H1 (cell line): ENCODE measurements around the gene TNFRSF1A. TPM values are rescaled to one million over a fixed set of nuclear protein-coding genes. Genes with fewer than 3 reads are reported as not detected.
A peak's percentile ranks its signal among the peaks of the same experiment; 100 is the strongest.

Source experiments
- BACH1 ChIP-seq: IDR thresholded peaks from 2 replicates; pipeline ENCODE4 v1.6.1; 2012; ENCODE audit warnings: low read length, improper control_type of control experiment
- CEBPB ChIP-seq: IDR thresholded peaks from 2 replicates; pipeline ENCODE4 v1.6.1; 2012; ENCODE audit warnings: low read depth, low read length
- CTBP2 ChIP-seq: IDR thresholded peaks from 2 replicates; pipeline ENCODE4 v1.7.0; 2011; ENCODE audit warnings: borderline replicate concordance, mild to moderate bottlenecking, moderate library complexity, mixed read lengths, low read length; ENCODE audit not compliant: insufficient read depth, insufficient read length
- GTF2F1 ChIP-seq: IDR thresholded peaks from 2 replicates; pipeline ENCODE4 v1.6.1; 2012; ENCODE audit warnings: low read depth, low read length, improper control_type of control experiment, borderline replicate concordance
- JUND ChIP-seq: IDR thresholded peaks from 2 replicates; pipeline ENCODE4 v1.6.1; 2011; ENCODE audit warnings: mild to moderate bottlenecking, improper control_type of control experiment, low read length
- KDM1A ChIP-seq: fragments of 200-600, 300-600 bp; sonication (generic); IDR thresholded peaks from 2 replicates; pipeline ENCODE4 v1.7.1; 2016; ENCODE audit warnings: mild to moderate bottlenecking, low read length, borderline replicate concordance
- KDM5A ChIP-seq: fragments of 200-600 bp; IDR thresholded peaks from 2 replicates; pipeline ENCODE4 v1.7.1; 2012; ENCODE audit warnings: mild to moderate bottlenecking, low read length, inconsistent platforms, mixed read lengths
- MAX ChIP-seq: IDR thresholded peaks from 2 replicates; pipeline ENCODE4 v1.6.1; 2012; ENCODE audit warnings: inconsistent platforms
- POLR2A ChIP-seq, 2 experiments: IDR thresholded peaks; 1 replicate in 1 of 2; 2 replicates in 1 of 2; pipeline ENCODE4 v1.6.1; 2011; ENCODE audit warnings: low read depth in 2 of 2, low read length in 2 of 2, mild to moderate bottlenecking in 2 of 2; ENCODE audit errors: control extremely low read depth in 1 of 2
- POU5F1 ChIP-seq: IDR thresholded peaks from 2 replicates; pipeline ENCODE4 v1.6.1; 2011; ENCODE audit warnings: low read depth, mild to moderate bottlenecking, low read length, moderate library complexity
- RNF2 ChIP-seq: fragments of 200-900, 300-1000 bp; sonication (generic); IDR thresholded peaks from 2 replicates; pipeline ENCODE4 v1.7.1; 2016; ENCODE audit warnings: borderline replicate concordance, low read depth, mild to moderate bottlenecking, antibody characterized with exemption, low read length; ENCODE audit not compliant: poor library complexity, severe bottlenecking; ENCODE audit errors: missing control alignments
- SAP30 ChIP-seq: fragments of 300-600 bp; sonication (generic); IDR thresholded peaks from 2 replicates; pipeline ENCODE4 v1.7.1; 2012; ENCODE audit warnings: low read length, moderate library complexity, mild to moderate bottlenecking, inconsistent platforms; ENCODE audit not compliant: insufficient read depth, insufficient replicate concordance
- SIN3A ChIP-seq, 2 experiments: IDR thresholded peaks in 1 of 2; conservative IDR thresholded peaks in 1 of 2; 2 replicates each; pipeline ENCODE4 v1.6.1; 2011 to 2012; ENCODE audit warnings: low read length in 2 of 2, improper control_type of control experiment in 1 of 2, low read depth in 1 of 2, mild to moderate bottlenecking in 1 of 2
- SUZ12 ChIP-seq: fragments of 200-600 bp; sonication (generic); IDR thresholded peaks from 2 replicates; pipeline ENCODE4 v1.6.1; 2012; ENCODE audit warnings: mild to moderate bottlenecking, inconsistent platforms, low read length, moderate library complexity, mixed read lengths
- TEAD4 ChIP-seq: IDR thresholded peaks from 2 replicates; pipeline ENCODE4 v1.6.1; 2012; ENCODE audit warnings: low read depth, low read length, inconsistent platforms, mixed read lengths
- polyA plus RNA-seq, 7 experiments: library from polyadenylated mRNA; depleted of rRNA in 3 of 7; stranded (reverse) in 5 of 7; unstranded in 2 of 7; fragments of >200 nt in 5 of 7; fragments of 200-250 nt in 2 of 7; gene quantifications; 1 replicate in 5 of 7; 2 replicates in 1 of 7; 4 replicates in 1 of 7; pipeline versions ENCODE4 v1.2.1 to v1.2.3, GENCODE V29; 2011 to 2013; ENCODE audit warnings: missing spikeins in 2 of 7, mixed read lengths in 2 of 7
- total RNA-seq: library from RNA; stranded (reverse); fragmentation: NEBNext Ultra II Directional; extraction: Animal tissue kit (Norgen Biotek cat#: 25700); gene quantifications from 2 replicates; pipeline ENCODE4 v1.2.1, GENCODE V29; 2021

The TNFRSF1A gene
- total and polyA plus RNA-seq, 2 of the 8 experiments (the other 6 are each of a cell fraction or from before 2014, with no cell fraction given) = 28.7 to 42.1 TPM

GRCh38 chr12:6375269-6376078 is 33.6 kb upstream of the TNFRSF1A start, which contains the start of gene SCNN1A (continued):
- TF ChIP-seq RNF2 (no peak), SIN3A (conservative IDR thresholded peaks at IDR 0.05 in 1 of 2, IDR thresholded peaks at IDR 0.05 in 1 of 2; ENCODE audit: low read depth in 1 of 2, low read length in 2 of 2) (peak; percentile 91 to 94; a peak in 3 of 4 replicates), JUND (peak; percentile 29; the same call in 1 of the 2 replicates), POU5F1 (peak; percentile 75; the same call in 1 of the 2 replicates), KDM5A (no peak), BACH1 (no peak), CEBPB (no peak), POLR2A (IDR thresholded peaks at IDR 0.05; ENCODE audit: control extremely low read depth in 1 of 2, low read depth in 2 of 2, low read length in 2 of 2) (no peak; a peak in 1 of 3 replicates), SAP30 (no peak), CTBP2 (peak; percentile 98), KDM1A (no peak), MAX (no peak; the same call in 1 of the 2 replicates), SUZ12 (no peak), TEAD4 (peak; percentile 49; the same call in 1 of the 2 replicates), GTF2F1 (no peak)
